HEK293 (cell line): ENCODE measurements around the gene MAP3K12.

Experiments
- CTCF ChIA-PET: fragments of 350-600 bp; formaldehyde crosslinking; extraction: SDS; loops from one replicate; lab custom pipeline; 2021; ENCODE audit warnings: antibody characterized with exemption; lab: Yijun Ruan, JAX
- POLR2A ChIA-PET: fragments of 300-600 bp; formaldehyde crosslinking; extraction: SDS; loops from one replicate; lab custom pipeline; 2020; ENCODE audit warnings: antibody characterized with exemption, inconsistent platforms; lab: Yijun Ruan, JAX
- H3K27ac ChIP-seq: fragments of 200-500 bp; sonication (Bioruptor generic); 2 replicates; pipeline ENCODE4 v1.5.1; 2014; ENCODE audit warnings: low read depth, low read length, control low read depth, inconsistent platforms; ENCODE audit errors: extremely low read depth
- H3K36me3 ChIP-seq, 2 experiments: fragments of 200-500 bp in 1 of 2; sonication (Bioruptor generic) in 1 of 2; 1 replicate in 1 of 2; 2 replicates in 1 of 2; pipeline ENCODE4 v1.5.1; 2014 to 2017; ENCODE audit warnings: inconsistent platforms in 2 of 2, low read length in 2 of 2; ENCODE audit not compliant: control insufficient read depth in 2 of 2, insufficient read depth in 1 of 2
- H3K4me1 ChIP-seq: fragments of 200-500 bp; sonication (Bioruptor generic); 2 replicates; pipeline ENCODE4 v1.5.1; 2014; ENCODE audit warnings: mild to moderate bottlenecking, low read length, inconsistent platforms; ENCODE audit not compliant: control insufficient read depth, insufficient read depth
- H3K4me3 ChIP-seq: 2 replicates; pipeline ENCODE4 v1.5.1; 2011; ENCODE audit warnings: low read depth, mild to moderate bottlenecking, control low read depth, low read length, moderate library complexity
- H3K9me3 ChIP-seq: fragments of 200-500 bp; sonication (Bioruptor generic); 2 replicates; pipeline ENCODE4 v1.5.1; 2014; ENCODE audit warnings: low read depth, low read length, inconsistent platforms; ENCODE audit not compliant: control insufficient read depth, insufficient read depth
- AEBP2 ChIP-seq: fragments of 450-650 bp; formaldehyde crosslinking; IDR thresholded peaks from 2 replicates; pipeline ENCODE4 v1.5.1; 2016; ENCODE audit warnings: missing biosample characterization, missing genetic modification characterization, borderline replicate concordance
- PBX3 ChIP-seq: sonication (generic); formaldehyde crosslinking; IDR thresholded peaks from 2 replicates; pipeline ENCODE4 v1.8.1; 2022; ENCODE audit warnings: mild to moderate bottlenecking, moderate library complexity, missing genetic modification reagents
- SCRT1 ChIP-seq: fragments of 450-650 bp; formaldehyde crosslinking; IDR thresholded peaks from 2 replicates; pipeline ENCODE4 v1.5.1; 2016; ENCODE audit warnings: missing biosample characterization, missing genetic modification characterization, borderline replicate concordance
- SCRT2 ChIP-seq: fragments of 450-650 bp; formaldehyde crosslinking; IDR thresholded peaks from 2 replicates; pipeline ENCODE4 v1.5.1; 2016; ENCODE audit warnings: missing biosample characterization, missing genetic modification characterization
- TRIM28 ChIP-seq: IDR thresholded peaks from 2 replicates; pipeline ENCODE4 v1.6.1; 2011; ENCODE audit warnings: low read length, control low read depth, borderline replicate concordance
- ZNF169 ChIP-seq: fragments of 450-650 bp; formaldehyde crosslinking; IDR thresholded peaks from 2 replicates; pipeline ENCODE4 v1.5.1; 2016; ENCODE audit warnings: missing biosample characterization, missing genetic modification characterization
- ZNF221 ChIP-seq: fragments of 450-650 bp; formaldehyde crosslinking; IDR thresholded peaks from 2 replicates; pipeline ENCODE4 v1.5.1; 2017; ENCODE audit warnings: missing biosample characterization, missing genetic modification characterization, borderline replicate concordance
- ZNF324 ChIP-seq: fragments of 450-650 bp; formaldehyde crosslinking; IDR thresholded peaks from 2 replicates; pipeline ENCODE4 v1.5.1; 2016; ENCODE audit warnings: missing biosample characterization, missing genetic modification characterization
- ZNF341 ChIP-seq: fragments of 450-650 bp; formaldehyde crosslinking; IDR thresholded peaks from 2 replicates; pipeline ENCODE4; 2016; ENCODE audit warnings: low read depth, missing biosample characterization, missing genetic modification characterization
- ZNF354C ChIP-seq: fragments of 450-650 bp; formaldehyde crosslinking; IDR thresholded peaks from 2 replicates; pipeline ENCODE4 v1.5.1; 2016; ENCODE audit warnings: missing biosample characterization, missing genetic modification characterization, low read depth, borderline replicate concordance
- ZNF48 ChIP-seq: fragments of 450-650 bp; formaldehyde crosslinking; IDR thresholded peaks from 2 replicates; pipeline ENCODE4 v1.5.1; 2016; ENCODE audit warnings: missing biosample characterization, missing genetic modification characterization
- ZNF501 ChIP-seq: fragments of 450-650 bp; formaldehyde crosslinking; IDR thresholded peaks from 2 replicates; pipeline ENCODE4 v1.5.1; 2016; ENCODE audit warnings: missing biosample characterization, missing genetic modification characterization
- ZNF639 ChIP-seq: fragments of 450-650 bp; formaldehyde crosslinking; IDR thresholded peaks from 2 replicates; pipeline ENCODE4 v1.5.1; 2016; ENCODE audit warnings: missing biosample characterization, missing genetic modification characterization
- ZNF658 ChIP-seq: fragments of 450-650 bp; formaldehyde crosslinking; IDR thresholded peaks from 2 replicates; pipeline ENCODE4; 2016; ENCODE audit warnings: missing biosample characterization, missing genetic modification characterization
- ZNF677 ChIP-seq: fragments of 450-650 bp; IDR thresholded peaks from 2 replicates; pipeline ENCODE4 v1.5.0; 2018; ENCODE audit warnings: missing biosample characterization, mild to moderate bottlenecking, missing genetic modification characterization, moderate library complexity
- ZNF791 ChIP-seq: fragments of 450-650 bp; formaldehyde crosslinking; IDR thresholded peaks from 2 replicates; pipeline ENCODE4 v1.5.1; 2016; ENCODE audit warnings: missing biosample characterization, missing genetic modification characterization
- ZNF843 ChIP-seq: fragments of 450-650 bp; formaldehyde crosslinking; IDR thresholded peaks from 2 replicates; pipeline ENCODE4 v1.5.1; 2016; ENCODE audit warnings: missing biosample characterization, missing genetic modification characterization
- ZXDB ChIP-seq: fragments of 450-650 bp; formaldehyde crosslinking; IDR thresholded peaks from 2 replicates; pipeline ENCODE4 v1.5.1; 2016; ENCODE audit warnings: missing biosample characterization, missing genetic modification characterization

The MAP3K12 gene

GRCh38 chr12:53459097-53459496, 40.2 kb downstream of the MAP3K12 start:
- Histone ChIP-seq H3K4me1 (peaks cover 3% of the 10 kb centered on the region; the same call in 1 of the 2 replicates), H3K27ac (no peak overlapping the region), H3K36me3 (peaks cover 96 to 100% of the 10 kb centered on the region in 2 experiments), H3K4me3 (no peak overlapping the region), H3K9me3 (no peaks in the 10 kb centered on the region)
- POLR2A ChIA-PET = interaction anchor here (0.8 to 2.9 kb wide), 3 partner anchors 9 to 18 kb away, joined by 3 to 23 read pairs (median 3); no protein-coding TSS in a partner anchor
- TF ChIP-seq ZNF48 (tag by site-specific recombination) (no peak), ZNF677 (tag by site-specific recombination) (no peak), ZNF658 (tag by site-specific recombination) (no peak), PBX3 (no peak), TRIM28 (no peak), ZNF791 (tag by site-specific recombination) (no peak)
- CTCF ChIA-PET = interaction anchor here (0.7 to 1.4 kb wide), 3 partner anchors 13 to 107 kb away, joined by 3 to 4 read pairs (median 3); no protein-coding TSS in a partner anchor

GRCh38 chr12:53456654-53457366, 42.4 kb downstream of the MAP3K12 start:
- H3K9me3 ChIP-seq = no peaks in the 10 kb centered on the region
- H3K4me1 ChIP-seq = peaks cover 3% of the 10 kb centered on the region
- POLR2A ChIA-PET = interaction anchor here (0.8 kb wide), 1 partner anchor 16 kb away, joined by 3 read pairs; no protein-coding TSS in a partner anchor
- peaks cover 74 to 91% of the 10 kb centered on the region in 2 experiments for H3K36me3 ChIP-seq
- no peak overlapping the region for H3K4me3 ChIP-seq
- TF ChIP-seq SCRT2 (tag by site-specific recombination) (peak; percentile 85), ZNF221 (tag by site-specific recombination) (no peak), ZNF354C (tag by site-specific recombination) (no peak), ZNF501 (tag by site-specific recombination) (no peak), SCRT1 (tag by site-specific recombination) (peak; percentile 59; the same call in 1 of the 2 replicates), AEBP2 (tag by site-specific recombination) (no peak)
- CTCF ChIA-PET = no interaction called here
- no peak overlapping the region for H3K27ac ChIP-seq

- peak; percentile 52; the same call in 1 of the 2 replicates for TF ChIP-seq ZNF341 (tag by site-specific recombination)
- TF ChIP-seq ZNF843 (tag by site-specific recombination) = no peak
- no peak for TF ChIP-seq ZNF639 (tag by site-specific recombination)
- TF ChIP-seq ZNF48 (tag by site-specific recombination) = no peak
- TF ChIP-seq ZXDB (tag by site-specific recombination) = no peak
- no peak for TF ChIP-seq ZNF324 (tag by site-specific recombination)
- no peak for TF ChIP-seq ZNF169 (tag by site-specific recombination)
- TF ChIP-seq, all 188 proteins: peak for 1
- CTCF ChIA-PET = interaction anchor here (0.5 to 1.8 kb wide), 6 partner anchors 23 to 1461 kb away, joined by 3 to 9 read pairs (median 3); no protein-coding TSS in a partner anchor
- no peak overlapping the region for H3K4me3 ChIP-seq
- H3K36me3 ChIP-seq = peaks cover 53 to 70% of the 10 kb centered on the region in 2 experiments
- POLR2A ChIA-PET = interaction anchor here (0.7 to 2.2 kb wide), 5 partner anchors 27 to 111 kb away, joined by 3 to 10 read pairs (median 3); partner anchors contain the start of gene TARBP2
- peaks cover 3% of the 10 kb centered on the region for H3K4me1 ChIP-seq
- no peaks in the 10 kb centered on the region for H3K9me3 ChIP-seq
- H3K27ac ChIP-seq = no peak overlapping the region
Observed at GRCh38 chr12:53454707-53455106, 44.6 kb downstream of the MAP3K12 start.
